H1 (cell line): ENCODE measurements around the gene GSG1L2. TPM values are rescaled to one million over a fixed set of nuclear protein-coding genes. Genes with fewer than 3 reads are reported as not detected.

ENCODE experiments used
- CTCF ChIA-PET: fragments of 300-600 bp; sonication (Branson Sonifier 250); formaldehyde crosslinking; loops from one replicate; lab custom pipeline; 2021; ENCODE audit not compliant: partially characterized antibody; lab: Charles Lee
- POLR2A ChIA-PET: fragments of 300-600 bp; sonication (Branson Sonifier 250); formaldehyde crosslinking; loops from one replicate; lab custom pipeline; 2021; ENCODE audit warnings: inconsistent platforms; ENCODE audit not compliant: partially characterized antibody; lab: Charles Lee
- DNase-seq, 2 experiments: peaks; one replicate each; pipeline versions ENCODE4 v3.0.0 to v3.0.0-alpha.2; 2010 to 2022; ENCODE audit warnings: low spot score in 2 of 2, low read depth in 1 of 2, mixed read lengths in 1 of 2
- FAIRE-seq: peaks from 2 replicates; lab custom pipeline; 2011; peaks lifted over from hg19 to GRCh38; lab: Jason Lieb, UNC
- H2AFZ ChIP-seq: 2 replicates; pipeline ENCODE4 v1.8.1; 2012; ENCODE audit warnings: low read length, inconsistent platforms
- H2AK5ac ChIP-seq: 2 replicates; pipeline ENCODE4 v1.6.1; 2013; ENCODE audit warnings: low read depth, low read length
- H2BK120ac ChIP-seq: replicated peaks from 2 replicates; pipeline ENCODE3; 2013; ENCODE audit warnings: low read depth, low read length, inconsistent platforms
- H2BK12ac ChIP-seq: 2 replicates; pipeline ENCODE4 v1.6.1; 2013; ENCODE audit warnings: low read depth, low read length
- H2BK15ac ChIP-seq: 2 replicates; pipeline ENCODE4 v1.6.1; 2013; ENCODE audit warnings: low read length
- H2BK20ac ChIP-seq: 2 replicates; pipeline ENCODE4 v1.6.1; 2013; ENCODE audit warnings: low read length
- H2BK5ac ChIP-seq: 2 replicates; pipeline ENCODE4 v1.6.1; 2013; ENCODE audit warnings: low read depth, low read length
- H3K14ac ChIP-seq: 2 replicates; pipeline ENCODE4 v1.6.1; 2013; ENCODE audit warnings: inconsistent platforms; ENCODE audit not compliant: insufficient read length
- H3K18ac ChIP-seq: 2 replicates; pipeline ENCODE4 v1.6.1; 2013; ENCODE audit warnings: low read length; ENCODE audit errors: extremely low read depth
- H3K23ac ChIP-seq: 2 replicates; pipeline ENCODE4 v1.6.1; 2013; ENCODE audit warnings: inconsistent platforms; ENCODE audit not compliant: insufficient read length
- H3K23me2 ChIP-seq: 2 replicates; pipeline ENCODE4 v1.6.1; 2013; ENCODE audit warnings: low read depth, low read length
- H3K27ac ChIP-seq: 2 replicates; pipeline ENCODE4 v1.6.1; 2011; ENCODE audit warnings: low read depth, low read length, inconsistent platforms
- H3K27me3 ChIP-seq, 4 experiments: replicated peaks in 1 of 4; 1 replicate in 1 of 4; 2 replicates in 3 of 4; pipeline versions ENCODE4 v1.6.1 to v1.8.1; 2011 to 2013; ENCODE audit warnings: low read length in 3 of 4, mild to moderate bottlenecking in 3 of 4, inconsistent platforms in 2 of 4, mixed read lengths in 2 of 4, moderate library complexity in 1 of 4; ENCODE audit not compliant: control insufficient read depth in 3 of 4, insufficient read depth in 3 of 4; ENCODE audit errors: extremely low read depth in 1 of 4
- H3K36me3 ChIP-seq, 4 experiments: 2 replicates each; pipeline versions ENCODE4 v1.6.1 to v1.8.1; 2011 to 2013; ENCODE audit warnings: mild to moderate bottlenecking in 4 of 4, low read length in 3 of 4, moderate library complexity in 2 of 4, control low read depth in 1 of 4, inconsistent platforms in 1 of 4; ENCODE audit not compliant: insufficient read depth in 4 of 4, control insufficient read depth in 2 of 4
- H3K4ac ChIP-seq: replicated peaks from 2 replicates; pipeline ENCODE3; 2013; ENCODE audit warnings: low read length, low read depth, mixed read lengths, inconsistent platforms; ENCODE audit not compliant: insufficient read length
- H3K4me1 ChIP-seq, 4 experiments: replicated peaks in 1 of 4; 1 replicate in 1 of 4; 2 replicates in 3 of 4; pipeline versions ENCODE4 v1.6.1 to v1.8.1; 2011 to 2013; ENCODE audit warnings: low read length in 3 of 4, inconsistent platforms in 2 of 4, mixed read lengths in 1 of 4; ENCODE audit not compliant: insufficient read depth in 4 of 4, control insufficient read depth in 3 of 4
- H3K4me2 ChIP-seq, 2 experiments: 2 replicates each; pipeline versions ENCODE4 v1.6.1 to v1.8.1; 2011 to 2013; ENCODE audit warnings: low read depth in 2 of 2, low read length in 2 of 2, control low read depth in 1 of 2, inconsistent platforms in 1 of 2, mild to moderate bottlenecking in 1 of 2; ENCODE audit not compliant: insufficient read depth in 1 of 2
- H3K4me3 ChIP-seq, 4 experiments: fragments of 200-600, 300-600 bp in 1 of 4; sonication (generic), shearing (Covaris generic), sonication (Bioruptor Twin) in 1 of 4; 2 replicates each; pipeline versions ENCODE4 v1.5.1 to v1.8.1; 2011 to 2016; ENCODE audit warnings: low read length in 4 of 4, low read depth in 3 of 4, control low read depth in 2 of 4, inconsistent platforms in 2 of 4, mild to moderate bottlenecking in 2 of 4, mixed read lengths in 1 of 4, moderate library complexity in 1 of 4; ENCODE audit not compliant: insufficient read depth in 2 of 4; ENCODE audit errors: extremely low read depth in 1 of 4
- H3K56ac ChIP-seq: replicated peaks from 2 replicates; pipeline ENCODE3; 2013; ENCODE audit warnings: low read depth, mild to moderate bottlenecking, mixed read lengths, low read length, inconsistent platforms; ENCODE audit not compliant: insufficient read length
- H3K79me1 ChIP-seq: 2 replicates; pipeline ENCODE4 v1.6.1; 2013; ENCODE audit warnings: low read depth, low read length, control low read depth
- H3K79me2 ChIP-seq, 2 experiments: 2 replicates each; pipeline versions ENCODE4 v1.6.1 to v1.8.1; 2012 to 2013; ENCODE audit warnings: low read length in 2 of 2, mild to moderate bottlenecking in 2 of 2, inconsistent platforms in 1 of 2; ENCODE audit not compliant: insufficient read depth in 2 of 2, control insufficient read depth in 1 of 2
- H3K9ac ChIP-seq, 4 experiments: replicated peaks in 1 of 4; 1 replicate in 1 of 4; 2 replicates in 3 of 4; pipeline versions ENCODE4 v1.6.1 to v1.8.1; 2011 to 2013; ENCODE audit warnings: low read depth in 3 of 4, low read length in 3 of 4, control low read depth in 2 of 4, mild to moderate bottlenecking in 2 of 4, moderate library complexity in 2 of 4, inconsistent platforms in 1 of 4; ENCODE audit errors: extremely low read depth in 1 of 4
- H3K9me3 ChIP-seq, 2 experiments: 2 replicates each; pipeline versions ENCODE4 v1.6.1 to v1.8.1; 2012 to 2013; ENCODE audit warnings: mild to moderate bottlenecking in 2 of 2, moderate library complexity in 2 of 2, control low read depth in 1 of 2, inconsistent platforms in 1 of 2, low read depth in 1 of 2, low read length in 1 of 2, mixed read lengths in 1 of 2; ENCODE audit not compliant: insufficient read depth in 2 of 2
- H4K20me1 ChIP-seq, 2 experiments: replicated peaks in 1 of 2; 2 replicates each; pipeline versions ENCODE3 to v1.8.1; 2011 to 2013; ENCODE audit warnings: inconsistent platforms in 2 of 2, low read length in 2 of 2, mild to moderate bottlenecking in 1 of 2; ENCODE audit not compliant: insufficient read depth in 2 of 2, control insufficient read depth in 1 of 2
- H4K5ac ChIP-seq: 2 replicates; pipeline ENCODE4 v1.6.1; 2013; ENCODE audit warnings: low read length, low read depth, mixed read lengths, inconsistent platforms; ENCODE audit not compliant: insufficient read length
- H4K8ac ChIP-seq: 2 replicates; pipeline ENCODE4 v1.8.0; 2013; ENCODE audit warnings: mild to moderate bottlenecking, moderate library complexity, low read length, inconsistent platforms; ENCODE audit not compliant: insufficient read depth; ENCODE audit errors: extremely low read depth
- H4K91ac ChIP-seq: replicated peaks from 2 replicates; pipeline ENCODE3; 2013; ENCODE audit warnings: low read length, mixed read lengths, inconsistent platforms; ENCODE audit not compliant: insufficient read length
- CHD1 ChIP-seq: IDR thresholded peaks from 2 replicates; pipeline ENCODE4 v1.6.1; 2012; ENCODE audit warnings: low read depth, low read length, improper control_type of control experiment
- KDM4A ChIP-seq: IDR thresholded peaks from one replicate; pipeline ENCODE4 v1.7.1; 2012; ENCODE audit warnings: low read depth, mild to moderate bottlenecking, moderate library complexity, low read length, inconsistent platforms; ENCODE audit not compliant: severe bottlenecking
- WGBS, 2 experiments: shearing (Covaris generic) in 1 of 2; methylation state at CpG; one replicate each; pipeline versions ENCODE4 v1.1.6 to v1.1.7; 2013 to 2015; ENCODE audit warnings: low lambda C conversion rate in 2 of 2, mixed read lengths in 2 of 2, inconsistent platforms in 1 of 2, low coverage in 1 of 2, missing lambda C conversion rate in 1 of 2; ENCODE audit not compliant: insufficient replicate concordance in 2 of 2, insufficient coverage in 1 of 2, insufficient read length in 1 of 2; ENCODE audit errors: extremely low coverage in 1 of 2, missing lambda C conversion rate in 1 of 2; 5-methylcytosine and 5-hydroxymethylcytosine counted together
- polyA plus RNA-seq, 7 experiments: library from polyadenylated mRNA; depleted of rRNA in 3 of 7; stranded (reverse) in 5 of 7; unstranded in 2 of 7; fragments of >200 nt in 5 of 7; fragments of 200-250 nt in 2 of 7; gene quantifications; 1 replicate in 5 of 7; 2 replicates in 1 of 7; 4 replicates in 1 of 7; pipeline versions ENCODE4 v1.2.1 to v1.2.3, GENCODE V29; 2011 to 2013; ENCODE audit warnings: missing spikeins in 2 of 7, mixed read lengths in 2 of 7
- total RNA-seq: library from RNA; stranded (reverse); fragmentation: NEBNext Ultra II Directional; extraction: Animal tissue kit (Norgen Biotek cat#: 25700); gene quantifications from 2 replicates; pipeline ENCODE4 v1.2.1, GENCODE V29; 2021

The GSG1L2 gene
- total and polyA plus RNA-seq, 2 of the 8 experiments (the other 6 are each of a cell fraction or from before 2014, with no cell fraction given): not detected

DNA sequence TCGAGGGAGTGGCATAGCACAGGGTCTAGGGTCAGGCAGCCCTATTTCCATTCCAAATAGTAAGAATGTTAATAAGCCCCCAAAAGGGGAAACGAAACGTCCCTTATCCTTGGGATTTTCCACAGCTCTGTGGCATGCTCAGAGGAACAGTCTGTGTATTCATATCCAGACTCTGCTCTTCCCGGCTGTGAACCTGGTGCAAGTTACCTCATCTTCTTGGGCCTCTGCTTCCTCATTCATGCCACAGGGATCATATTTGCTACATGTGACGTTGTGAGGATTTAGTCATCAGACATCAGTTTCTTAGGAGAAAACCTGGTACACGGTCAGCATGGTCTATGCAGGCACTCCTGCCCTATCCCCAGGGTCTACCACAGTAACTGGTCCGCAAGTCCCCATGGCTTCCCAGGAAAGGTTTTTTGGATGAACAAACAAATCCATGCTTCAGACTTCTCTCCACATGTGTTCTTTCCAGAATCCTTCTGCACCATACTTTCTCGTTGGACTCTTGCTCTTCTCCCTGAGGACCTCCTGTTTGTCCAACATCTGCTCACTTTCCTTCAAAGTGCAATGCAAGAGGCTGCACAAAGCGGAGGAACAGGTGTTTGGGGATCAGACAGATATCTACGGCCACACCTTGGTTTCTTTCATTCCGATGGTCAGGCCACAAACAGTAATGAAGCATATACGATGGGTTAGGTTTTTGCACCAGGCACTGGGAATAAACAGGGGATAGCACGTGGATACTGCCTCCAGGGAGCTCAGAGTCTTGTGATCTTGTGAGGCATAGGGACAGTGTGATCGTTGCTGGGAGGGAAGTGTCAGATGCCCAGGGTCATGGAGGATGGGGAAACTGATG, 21.5 kb upstream of the GSG1L2 start:
- H4K5ac ChIP-seq: no peak overlapping the region
- no peak overlapping the region for H2AK5ac ChIP-seq
- 87% methylated on average over 14 of the region's 14 CpGs; no CpG with 5 or more reads in 1 of the 2 experiments for WGBS, 2 experiments
- H3K4ac ChIP-seq: no peak overlapping the region
- no peak overlapping the region for H2BK120ac ChIP-seq
- no peak overlapping the region for H3K27ac ChIP-seq
- H4K91ac ChIP-seq: no peak overlapping the region
- no peak overlapping the region for H3K18ac ChIP-seq
- H3K23ac ChIP-seq: no peak overlapping the region
- peaks cover 0 to 4% (median under 1%) of the 10 kb centered on the region in 4 experiments; a peak in 1 of 7 replicates for H3K4me1 ChIP-seq
- no peak overlapping the region for H4K8ac ChIP-seq
- no peaks in the 10 kb centered on the region; a peak in 1 of 8 replicates for H3K36me3 ChIP-seq
- POLR2A ChIA-PET: no interaction called here
- DNase-seq (no peak), FAIRE-seq (no peak)
- no peaks in the 10 kb centered on the region for H4K20me1 ChIP-seq
- H3K79me2 ChIP-seq: no peaks in the 10 kb centered on the region
- H2BK15ac ChIP-seq: no peak overlapping the region
- no peaks in the 10 kb centered on the region; the same call in 1 of the 2 replicates for H3K23me2 ChIP-seq
- H2BK5ac ChIP-seq: no peak overlapping the region
- no peaks in the 10 kb centered on the region for H3K27me3 ChIP-seq
- H3K56ac ChIP-seq: no peak overlapping the region
- CTCF ChIA-PET: interaction anchor here (0.6 to 0.8 kb wide), 2 partner anchors 46 to 115 kb away, joined by 3 read pairs; no protein-coding TSS in a partner anchor
- no peak overlapping the region for H2BK20ac ChIP-seq
- no peak overlapping the region for H2BK12ac ChIP-seq
- H3K9ac ChIP-seq: no peak overlapping the region
- H3K9me3 ChIP-seq: no peaks in the 10 kb centered on the region
- H3K79me1 ChIP-seq: no peaks in the 10 kb centered on the region
- no peak overlapping the region for H2AFZ ChIP-seq
- H3K4me3 ChIP-seq: no peak overlapping the region
- H3K14ac ChIP-seq: no peak overlapping the region
- H3K4me2 ChIP-seq: no peak overlapping the region
- TF ChIP-seq CHD1 (no peak), KDM4A (no peak)
